ENCODE results near the gene CBX7.

DNA sequence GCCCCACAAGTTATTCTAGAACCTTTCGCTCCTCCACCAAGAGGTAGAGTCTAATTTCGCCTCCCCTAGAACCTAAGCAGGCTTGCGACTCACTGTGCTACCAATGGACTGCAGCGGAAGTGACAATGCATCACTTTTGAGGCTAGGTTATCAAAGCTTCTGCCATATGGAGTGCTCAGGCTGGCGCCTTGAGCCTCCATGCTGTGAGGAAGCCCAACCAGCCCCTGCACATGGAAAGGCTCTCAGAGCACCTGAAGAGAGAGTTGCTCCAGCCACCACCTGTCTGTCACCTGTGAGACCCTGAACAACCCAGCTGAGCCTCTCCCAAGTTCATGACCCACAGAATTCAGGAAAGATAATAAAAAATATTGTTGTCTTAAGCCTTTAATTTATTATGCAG, 29.3 kb upstream of the CBX7 start:
- no peak for TF ChIP-seq CTCF (IDR thresholded peaks at IDR 0.05)
- TF ChIP-seq POLR2A (IDR thresholded peaks at IDR 0.05) = no peak

Measured in Peyer's patch (tissue), 4 donors.